HG03439 (cell line): ENCODE data around the gene ME1.
A peak's percentile ranks its signal among the peaks of the same experiment; 100 is the strongest.
"Not testable (repeated sequence)": the region's sequence is repeated elsewhere in the genome, so short reads cannot be mapped to it uniquely, and the experiment has no call there.

Source experiments
- ATAC-seq: cut with Tn5 transposase; IDR thresholded peaks from one replicate; pipeline ENCODE4 v1.9.1; 2021; ENCODE audit warnings: mild to moderate bottlenecking, moderate library complexity; ENCODE audit not compliant: unreplicated experiment

Gene ME1

GRCh38 chr6:83430611-83431544, at the start of gene ME1:
Gene ME1, minus strand, starts transcription at chr6:83431051. Its CDS starts 97 bp downstream, at chr6:83430954.
- peak; percentile 82 for ATAC-seq

GRCh38 chr6:83480470-83480869, 49.6 kb upstream of the ME1 start:
- no peak for ATAC-seq

GRCh38 chr6:83479389-83479788, 48.5 kb upstream of the ME1 start:
- no peak for ATAC-seq

- ATAC-seq: no peak
Measured at GRCh38 chr6:83476971-83477370, 46.1 kb upstream of the ME1 start.

GRCh38 chr6:83474309-83474708, 43.5 kb upstream of the ME1 start:
- no peak for ATAC-seq

- ATAC-seq: no peak
Measured at GRCh38 chr6:83472767-83473166, 41.9 kb upstream of the ME1 start.

- no peak for ATAC-seq
Measured at GRCh38 chr6:83470587-83470986, 39.7 kb upstream of the ME1 start.

GRCh38 chr6:83470001-83470400, 39.1 kb upstream of the ME1 start:
- ATAC-seq: no peak

- no peak for ATAC-seq
Measured at GRCh38 chr6:83467620-83468036, 36.8 kb upstream of the ME1 start.

- ATAC-seq: no peak
Measured at GRCh38 chr6:83466328-83466727, 35.5 kb upstream of the ME1 start.

GRCh38 chr6:83464381-83465140, 33.7 kb upstream of the ME1 start:
- no peak for ATAC-seq

GRCh38 chr6:83463886-83464285, 33.0 kb upstream of the ME1 start:
- no peak for ATAC-seq

- no peak for ATAC-seq
Measured at GRCh38 chr6:83462524-83462923, 31.7 kb upstream of the ME1 start.

GRCh38 chr6:83461438-83461837, 30.6 kb upstream of the ME1 start:
- ATAC-seq: no peak

- no peak for ATAC-seq
Measured at GRCh38 chr6:83459663-83460062, 28.8 kb upstream of the ME1 start.

GRCh38 chr6:83450015-83450414, 19.2 kb upstream of the ME1 start:
- not testable (repeated sequence) for ATAC-seq

- ATAC-seq: not testable (repeated sequence)
Measured at GRCh38 chr6:83444086-83444699, 13.3 kb upstream of the ME1 start.

GRCh38 chr6:83443516-83443915, 12.7 kb upstream of the ME1 start:
- no peak for ATAC-seq

GRCh38 chr6:83442752-83443151, 11.9 kb upstream of the ME1 start:
- ATAC-seq: no peak

GRCh38 chr6:83439201-83439600, 8.3 kb upstream of the ME1 start:
- ATAC-seq: no peak

GRCh38 chr6:83436674-83437073, 5.8 kb upstream of the ME1 start:
- no peak for ATAC-seq
